Activated CD4-positive, alpha-beta memory T cell treated with anti-CD3 and anti-CD28 coated beads for 36 hours (primary cell): Measurements from ENCODE around the gene CEACAM5. TPM values are rescaled to one million over a fixed set of nuclear protein-coding genes. Genes with fewer than 3 reads are reported as not detected.

Source experiments
- CTCF ChIA-PET: fragments of 350-600 bp; sonication (Branson Sonifier 250); formaldehyde crosslinking; loops from one replicate; lab custom pipeline; 2021; ENCODE audit warnings: antibody characterized with exemption, inconsistent platforms; lab: Charles Lee
- POLR2A ChIA-PET: fragments of 350-600 bp; sonication (Branson Sonifier 250); formaldehyde crosslinking; loops from one replicate; lab custom pipeline; 2021; ENCODE audit warnings: antibody characterized with exemption; lab: Charles Lee
- DNase-seq: peaks from one replicate; pipeline ENCODE4 v3.0.0-alpha.2; 2020
- H3K27ac Mint-ChIP-seq: one replicate; pipeline ENCODE4 v1.8.0; 2021; ENCODE audit warnings: mixed read lengths
- H3K27me3 Mint-ChIP-seq: one replicate; pipeline ENCODE4 v1.8.0; 2021; ENCODE audit warnings: mixed read lengths
- H3K36me3 Mint-ChIP-seq: one replicate; pipeline ENCODE4 v1.8.0; 2021; ENCODE audit warnings: mixed read lengths
- H3K4me1 Mint-ChIP-seq: one replicate; pipeline ENCODE4 v1.8.0; 2021; ENCODE audit warnings: low read depth, mixed read lengths
- H3K4me3 Mint-ChIP-seq: one replicate; pipeline ENCODE4 v1.8.0; 2021; ENCODE audit warnings: mild to moderate bottlenecking, mixed read lengths
- H3K9me3 Mint-ChIP-seq: one replicate; pipeline ENCODE4 v1.8.0; 2021; ENCODE audit warnings: mixed read lengths
- intact Hi-C: fragments of 100-400 bp; cut with micrococcal nuclease; formaldehyde crosslinking; loops from one replicate; pipeline ENCODE4 v1.15.1; 2023
- total RNA-seq, 2 experiments: library from RNA; stranded (reverse); gene quantifications; one replicate each; pipeline ENCODE4 v1.2.3, GENCODE V29; 2021

CEACAM5 gene
- total RNA-seq, 2 experiments from 2014 or later: not detected

DNA sequence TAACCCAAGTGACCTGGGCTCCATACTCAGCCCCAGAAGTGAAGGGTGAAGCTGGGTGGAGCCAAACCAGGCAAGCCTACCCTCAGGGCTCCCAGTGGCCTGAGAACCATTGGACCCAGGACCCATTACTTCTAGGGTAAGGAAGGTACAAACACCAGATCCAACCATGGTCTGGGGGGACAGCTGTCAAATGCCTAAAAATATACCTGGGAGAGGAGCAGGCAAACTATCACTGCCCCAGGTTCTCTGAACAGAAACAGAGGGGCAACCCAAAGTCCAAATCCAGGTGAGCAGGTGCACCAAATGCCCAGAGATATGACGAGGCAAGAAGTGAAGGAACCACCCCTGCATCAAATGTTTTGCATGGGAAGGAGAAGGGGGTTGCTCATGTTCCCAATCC lies 14.2 kb upstream of the CEACAM5 start:
- Mint-ChIP-seq H3K27me3 (peaks cover 39% of the 10 kb centered on the region), H3K36me3 (no peaks in the 10 kb centered on the region), H3K9me3 (peaks cover 6% of the 10 kb centered on the region), H3K4me3 (no peak overlapping the region), H3K27ac (no peak overlapping the region), H3K4me1 (no peaks in the 10 kb centered on the region)
- no peak for DNase-seq
- ChIA-PET POLR2A (no interaction called here), CTCF (interaction anchor here (1.0 to 3.9 kb wide), 3 partner anchors 13 to 52 kb away, joined by 3 to 27 read pairs (median 7); no protein-coding TSS in a partner anchor)
- intact Hi-C loops: loop anchor here (5.0 kb wide), 1 partner anchor 52 kb away; no protein-coding TSS in a partner anchor

DNA sequence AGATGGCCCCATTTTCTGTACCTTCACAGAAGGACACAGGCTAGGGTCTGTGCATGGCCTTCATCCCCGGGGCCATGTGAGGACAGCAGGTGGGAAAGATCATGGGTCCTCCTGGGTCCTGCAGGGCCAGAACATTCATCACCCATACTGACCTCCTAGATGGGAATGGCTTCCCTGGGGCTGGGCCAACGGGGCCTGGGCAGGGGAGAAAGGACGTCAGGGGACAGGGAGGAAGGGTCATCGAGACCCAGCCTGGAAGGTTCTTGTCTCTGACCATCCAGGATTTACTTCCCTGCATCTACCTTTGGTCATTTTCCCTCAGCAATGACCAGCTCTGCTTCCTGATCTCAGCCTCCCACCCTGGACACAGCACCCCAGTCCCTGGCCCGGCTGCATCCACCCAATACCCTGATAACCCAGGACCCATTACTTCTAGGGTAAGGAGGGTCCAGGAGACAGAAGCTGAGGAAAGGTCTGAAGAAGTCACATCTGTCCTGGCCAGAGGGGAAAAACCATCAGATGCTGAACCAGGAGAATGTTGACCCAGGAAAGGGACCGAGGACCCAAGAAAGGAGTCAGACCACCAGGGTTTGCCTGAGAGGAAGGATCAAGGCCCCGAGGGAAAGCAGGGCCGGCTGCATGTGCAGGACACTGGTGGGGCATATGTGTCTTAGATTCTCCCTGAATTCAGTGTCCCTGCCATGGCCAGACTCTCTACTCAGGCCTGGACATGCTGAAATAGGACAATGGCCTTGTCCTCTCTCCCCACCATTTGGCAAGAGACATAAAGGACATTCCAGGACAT lies 13.4 kb upstream of the CEACAM5 start:
- ChIA-PET CTCF (interaction anchor here (1.0 to 1.3 kb wide), 2 partner anchors 12 to 53 kb away, joined by 3 read pairs; no protein-coding TSS in a partner anchor), POLR2A (no interaction called here)
- intact Hi-C loops: loop anchor here (5.0 kb wide), 1 partner anchor 53 kb away; no protein-coding TSS in a partner anchor
- Mint-ChIP-seq H3K9me3 (peaks cover 6% of the 10 kb centered on the region), H3K27ac (no peak overlapping the region), H3K27me3 (peaks cover 35% of the 10 kb centered on the region), H3K4me1 (no peaks in the 10 kb centered on the region), H3K4me3 (no peak overlapping the region), H3K36me3 (no peaks in the 10 kb centered on the region)
- no peak for DNase-seq

GRCh38 chr19:41695745-41696144 lies 12.7 kb upstream of the CEACAM5 start:
- Mint-ChIP-seq H3K9me3 (peaks cover 6% of the 10 kb centered on the region), H3K4me3 (no peak overlapping the region), H3K4me1 (no peaks in the 10 kb centered on the region), H3K27me3 (peaks cover 35% of the 10 kb centered on the region), H3K36me3 (no peaks in the 10 kb centered on the region), H3K27ac (no peak overlapping the region)
- POLR2A ChIA-PET: no interaction called here
- CTCF ChIA-PET: interaction anchor here (1.3 kb wide), 1 partner anchor 11 kb away, joined by 3 read pairs; no protein-coding TSS in a partner anchor
- intact Hi-C loops: no loop called here
- no peak for DNase-seq

DNA sequence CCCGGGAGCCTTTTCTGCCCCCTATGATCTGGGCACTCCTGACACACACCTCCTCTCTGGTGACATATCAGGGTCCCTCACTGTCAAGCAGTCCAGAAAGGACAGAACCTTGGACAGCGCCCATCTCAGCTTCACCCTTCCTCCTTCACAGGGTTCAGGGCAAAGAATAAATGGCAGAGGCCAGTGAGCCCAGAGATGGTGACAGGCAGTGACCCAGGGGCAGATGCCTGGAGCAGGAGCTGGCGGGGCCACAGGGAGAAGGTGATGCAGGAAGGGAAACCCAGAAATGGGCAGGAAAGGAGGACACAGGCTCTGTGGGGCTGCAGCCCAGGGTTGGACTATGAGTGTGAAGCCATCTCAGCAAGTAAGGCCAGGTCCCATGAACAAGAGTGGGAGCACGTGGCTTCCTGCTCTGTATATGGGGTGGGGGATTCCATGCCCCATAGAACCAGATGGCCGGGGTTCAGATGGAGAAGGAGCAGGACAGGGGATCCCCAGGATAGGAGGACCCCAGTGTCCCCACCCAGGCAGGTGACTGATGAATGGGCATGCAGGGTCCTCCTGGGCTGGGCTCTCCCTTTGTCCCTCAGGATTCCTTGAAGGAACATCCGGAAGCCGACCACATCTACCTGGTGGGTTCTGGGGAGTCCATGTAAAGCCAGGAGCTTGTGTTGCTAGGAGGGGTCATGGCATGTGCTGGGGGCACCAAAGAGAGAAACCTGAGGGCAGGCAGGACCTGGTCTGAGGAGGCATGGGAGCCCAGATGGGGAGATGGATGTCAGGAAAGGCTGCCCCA lies 11.8 kb upstream of the CEACAM5 start:
- ChIA-PET POLR2A (no interaction called here), CTCF (interaction anchor here (1.3 kb wide), 1 partner anchor 10 kb away, joined by 3 read pairs; no protein-coding TSS in a partner anchor)
- no peaks in the 10 kb centered on the region for H3K36me3 Mint-ChIP-seq
- intact Hi-C loops: no loop called here
- peak; percentile 25 for DNase-seq
- no peak overlapping the region for H3K27ac Mint-ChIP-seq
- no peak overlapping the region for H3K4me3 Mint-ChIP-seq
- no peaks in the 10 kb centered on the region for H3K4me1 Mint-ChIP-seq
- H3K9me3 Mint-ChIP-seq: peaks cover 6% of the 10 kb centered on the region
- peaks cover 28% of the 10 kb centered on the region for H3K27me3 Mint-ChIP-seq

DNA sequence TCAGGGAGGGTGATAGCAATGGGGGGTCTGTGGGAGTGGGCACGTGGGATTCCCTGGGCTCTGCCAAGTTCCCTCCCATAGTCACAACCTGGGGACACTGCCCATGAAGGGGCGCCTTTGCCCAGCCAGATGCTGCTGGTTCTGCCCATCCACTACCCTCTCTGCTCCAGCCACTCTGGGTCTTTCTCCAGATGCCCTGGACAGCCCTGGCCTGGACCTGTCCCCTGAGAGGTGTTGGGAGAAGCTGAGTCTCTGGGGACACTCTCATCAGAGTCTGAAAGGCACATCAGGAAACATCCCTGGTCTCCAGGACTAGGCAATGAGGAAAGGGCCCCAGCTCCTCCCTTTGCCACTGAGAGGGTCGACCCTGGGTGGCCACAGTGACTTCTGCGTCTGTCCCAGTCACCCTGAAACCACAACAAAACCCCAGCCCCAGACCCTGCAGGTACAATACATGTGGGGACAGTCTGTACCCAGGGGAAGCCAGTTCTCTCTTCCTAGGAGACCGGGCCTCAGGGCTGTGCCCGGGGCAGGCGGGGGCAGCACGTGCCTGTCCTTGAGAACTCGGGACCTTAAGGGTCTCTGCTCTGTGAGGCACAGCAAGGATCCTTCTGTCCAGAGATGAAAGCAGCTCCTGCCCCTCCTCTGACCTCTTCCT lies 11.1 kb upstream of the CEACAM5 start:
- Mint-ChIP-seq H3K27me3 (peaks cover 25% of the 10 kb centered on the region), H3K36me3 (no peaks in the 10 kb centered on the region), H3K4me1 (no peaks in the 10 kb centered on the region), H3K9me3 (peaks cover 6% of the 10 kb centered on the region), H3K4me3 (no peak overlapping the region), H3K27ac (no peak overlapping the region)
- DNase-seq: no peak
- intact Hi-C loops: no loop called here
- ChIA-PET CTCF (interaction anchor here (0.8 to 2.6 kb wide), 3 partner anchors 10 to 56 kb away, joined by 3 to 12 read pairs (median 6); no protein-coding TSS in a partner anchor), POLR2A (no interaction called here)

GRCh38 chr19:41698746-41699230 lies 9.6 kb upstream of the CEACAM5 start:
- Mint-ChIP-seq H3K4me3 (no peak overlapping the region), H3K27ac (no peak overlapping the region), H3K27me3 (peaks cover 21% of the 10 kb centered on the region), H3K4me1 (no peaks in the 10 kb centered on the region), H3K36me3 (no peaks in the 10 kb centered on the region), H3K9me3 (no peaks in the 10 kb centered on the region)
- ChIA-PET CTCF (interaction anchor here (0.9 to 2.6 kb wide), 4 partner anchors 8 to 99 kb away, joined by 3 to 12 read pairs (median 6); no protein-coding TSS in a partner anchor), POLR2A (no interaction called here)
- DNase-seq: no peak
- intact Hi-C loops: no loop called here

GRCh38 chr19:41699231-41699967 lies 9.0 kb upstream of the CEACAM5 start:
- Mint-ChIP-seq H3K27me3 (peaks cover 21% of the 10 kb centered on the region), H3K4me1 (no peaks in the 10 kb centered on the region), H3K36me3 (no peaks in the 10 kb centered on the region), H3K4me3 (no peak overlapping the region), H3K9me3 (no peaks in the 10 kb centered on the region), H3K27ac (no peak overlapping the region)
- CTCF ChIA-PET: interaction anchor here (0.9 to 2.6 kb wide), 4 partner anchors 8 to 99 kb away, joined by 3 to 12 read pairs (median 6); no protein-coding TSS in a partner anchor
- POLR2A ChIA-PET: interaction anchor here (0.7 kb wide), 1 partner anchor 33 kb away, joined by 3 read pairs; no protein-coding TSS in a partner anchor
- DNase-seq: no peak
- intact Hi-C loops: no loop called here

DNA sequence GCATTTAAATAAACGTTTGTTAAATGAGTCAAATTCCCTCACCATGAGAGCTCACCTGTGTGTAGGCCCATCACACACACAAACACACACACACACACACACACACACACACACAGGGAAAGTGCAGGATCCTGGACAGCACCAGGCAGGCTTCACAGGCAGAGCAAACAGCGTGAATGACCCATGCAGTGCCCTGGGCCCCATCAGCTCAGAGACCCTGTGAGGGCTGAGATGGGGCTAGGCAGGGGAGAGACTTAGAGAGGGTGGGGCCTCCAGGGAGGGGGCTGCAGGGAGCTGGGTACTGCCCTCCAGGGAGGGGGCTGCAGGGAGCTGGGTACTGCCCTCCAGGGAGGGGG lies 8.5 kb upstream of the CEACAM5 start:
- no peak overlapping the region for H3K4me3 Mint-ChIP-seq
- DNase-seq: no peak
- H3K4me1 Mint-ChIP-seq: no peaks in the 10 kb centered on the region
- H3K9me3 Mint-ChIP-seq: no peaks in the 10 kb centered on the region
- H3K27me3 Mint-ChIP-seq: peaks cover 24% of the 10 kb centered on the region
- no peak overlapping the region for H3K27ac Mint-ChIP-seq
- POLR2A ChIA-PET: interaction anchor here (0.7 kb wide), 1 partner anchor 32 kb away, joined by 3 read pairs; no protein-coding TSS in a partner anchor
- CTCF ChIA-PET: interaction anchor here (0.7 to 2.6 kb wide), 3 partner anchors 53 to 58 kb away, joined by 3 to 12 read pairs (median 7); no protein-coding TSS in a partner anchor
- no peaks in the 10 kb centered on the region for H3K36me3 Mint-ChIP-seq
- intact Hi-C loops: no loop called here

GRCh38 chr19:41700381-41701195 lies 7.8 kb upstream of the CEACAM5 start:
- intact Hi-C loops: no loop called here
- CTCF ChIA-PET: interaction anchor here (0.7 to 2.6 kb wide), 3 partner anchors 53 to 59 kb away, joined by 3 to 10 read pairs (median 9); no protein-coding TSS in a partner anchor
- no peaks in the 10 kb centered on the region for H3K36me3 Mint-ChIP-seq
- POLR2A ChIA-PET: interaction anchor here (0.7 kb wide), 1 partner anchor 31 kb away, joined by 3 read pairs; no protein-coding TSS in a partner anchor
- no peaks in the 10 kb centered on the region for H3K4me1 Mint-ChIP-seq
- H3K9me3 Mint-ChIP-seq: no peaks in the 10 kb centered on the region
- peaks cover 29% of the 10 kb centered on the region for H3K27me3 Mint-ChIP-seq
- H3K4me3 Mint-ChIP-seq: no peak overlapping the region
- DNase-seq: no peak
- H3K27ac Mint-ChIP-seq: no peak overlapping the region

- intact Hi-C loops: no loop called here
- peaks cover 28% of the 10 kb centered on the region for H3K27me3 Mint-ChIP-seq
- CTCF ChIA-PET: interaction anchor here (0.8 to 2.6 kb wide), 4 partner anchors 9 to 84 kb away, joined by 3 to 10 read pairs (median 8); no protein-coding TSS in a partner anchor
- peaks cover 3% of the 10 kb centered on the region for H3K4me1 Mint-ChIP-seq
- no peaks in the 10 kb centered on the region for H3K36me3 Mint-ChIP-seq
- no peak overlapping the region for H3K27ac Mint-ChIP-seq
- no peak overlapping the region for H3K4me3 Mint-ChIP-seq
- DNase-seq: no peak
- H3K9me3 Mint-ChIP-seq: no peaks in the 10 kb centered on the region
- POLR2A ChIA-PET: no interaction called here
Observed at GRCh38 chr19:41701401-41702075, 6.9 kb upstream of the CEACAM5 start.
